ENCODE measurements around the gene TSPAN15. TPM values are rescaled to one million over a fixed set of nuclear protein-coding genes. Genes with fewer than 3 reads are reported as not detected.

Gene TSPAN15
- total and polyA plus RNA-seq, 8 donors: 34.4 to 67.9 (median 41.5) TPM

GRCh38 chr10:69458430-69459100 is 7.3 kb downstream of the TSPAN15 start:
- H3K4me1 ChIP-seq: peaks cover 3 to 37% of the 10 kb centered on the region in 2 donors
- no peaks in the 10 kb centered on the region for H3K36me3 ChIP-seq
- ATAC-seq (peak; percentile 70), DNase-seq (no peak)
- no peaks in the 10 kb centered on the region for H3K27me3 ChIP-seq
- no peak overlapping the region for H3K4me3 ChIP-seq
- peak overlapping the region; percentile 64 to 68 for H3K27ac ChIP-seq
- H3K9me3 ChIP-seq: no peaks in the 10 kb centered on the region
- intact Hi-C loops (cut with DNase I): no loop called here
- no peak for TF ChIP-seq CTCF (IDR thresholded peaks at IDR 0.05)

GRCh38 chr10:69459101-69459790 is 8.0 kb downstream of the TSPAN15 start:
- no peaks in the 10 kb centered on the region for H3K27me3 ChIP-seq
- DNase-seq (no peak), ATAC-seq (no peak)
- TF ChIP-seq CTCF (IDR thresholded peaks at IDR 0.05): no peak
- no peak overlapping the region for H3K4me3 ChIP-seq
- peak overlapping the region in 1 of 2 donors; percentile 65 for H3K27ac ChIP-seq
- H3K9me3 ChIP-seq: no peaks in the 10 kb centered on the region
- H3K4me1 ChIP-seq: peaks cover 3 to 41% of the 10 kb centered on the region in 2 donors
- intact Hi-C loops (cut with DNase I): no loop called here
- H3K36me3 ChIP-seq: no peaks in the 10 kb centered on the region

- DNase-seq (no peak), ATAC-seq (no peak)
- Histone ChIP-seq H3K27me3 (no peaks in the 10 kb centered on the region), H3K4me3 (no peak overlapping the region), H3K9me3 (no peaks in the 10 kb centered on the region), H3K4me1 (peaks cover 3 to 49% of the 10 kb centered on the region in 2 donors), H3K36me3 (no peaks in the 10 kb centered on the region), H3K27ac (peak overlapping the region; percentile 39 to 65)
- no peak for TF ChIP-seq CTCF (IDR thresholded peaks at IDR 0.05)
- intact Hi-C loops (cut with DNase I): no loop called here
Measured at GRCh38 chr10:69459893-69460575, 8.8 kb downstream of the TSPAN15 start.

GRCh38 chr10:69460576-69461242 is 9.4 kb downstream of the TSPAN15 start:
- Histone ChIP-seq H3K27ac (peak overlapping the region; percentile 39 to 65), H3K27me3 (no peaks in the 10 kb centered on the region), H3K4me3 (no peak overlapping the region), H3K36me3 (no peaks in the 10 kb centered on the region), H3K4me1 (peaks cover 7 to 56% of the 10 kb centered on the region in 2 donors), H3K9me3 (no peaks in the 10 kb centered on the region)
- no peak for ATAC-seq
- intact Hi-C loops (cut with DNase I): no loop called here
- no peak for TF ChIP-seq CTCF (IDR thresholded peaks at IDR 0.05)
- DNase-seq: no peak

Measured in left lung (tissue), 10 donors.